Measurements from ENCODE around the gene SCN5A.

Gene SCN5A

GRCh38 chr3:38608961-38609360 is 40.5 kb downstream of the SCN5A start:
- Histone ChIP-seq H3K36me3 (ENCODE audit: insufficient read depth, low read length) (no peaks in the 10 kb centered on the region), H3K4me2 (ENCODE audit: low read length) (no peak overlapping the region), H3K27me3 (ENCODE audit: control insufficient read depth, insufficient read depth, low read length) (no peaks in the 10 kb centered on the region), H3K4me1 (ENCODE audit: control insufficient read depth, insufficient read depth, low read length) (no peaks in the 10 kb centered on the region), H3K9me3 (replicated peaks; ENCODE audit: low read length) (no peaks in the 10 kb centered on the region), H3K9ac (ENCODE audit: low read depth, low read length) (no peak overlapping the region), H3K4me3 (ENCODE audit: low read length) (no peak overlapping the region)

GRCh38 chr3:38608086-38608775 is 41.3 kb downstream of the SCN5A start:
- Histone ChIP-seq H3K9ac (ENCODE audit: low read depth, low read length) (no peak overlapping the region), H3K4me3 (ENCODE audit: low read length) (no peak overlapping the region), H3K4me2 (ENCODE audit: low read length) (no peak overlapping the region), H3K4me1 (ENCODE audit: control insufficient read depth, insufficient read depth, low read length) (no peaks in the 10 kb centered on the region), H3K27me3 (ENCODE audit: control insufficient read depth, insufficient read depth, low read length) (no peaks in the 10 kb centered on the region), H3K36me3 (ENCODE audit: insufficient read depth, low read length) (no peaks in the 10 kb centered on the region), H3K9me3 (replicated peaks; ENCODE audit: low read length) (no peaks in the 10 kb centered on the region)

- Histone ChIP-seq H3K4me2 (ENCODE audit: low read length) (no peak overlapping the region), H3K9me3 (replicated peaks; ENCODE audit: low read length) (no peaks in the 10 kb centered on the region), H3K36me3 (ENCODE audit: insufficient read depth, low read length) (no peaks in the 10 kb centered on the region), H3K4me1 (ENCODE audit: control insufficient read depth, insufficient read depth, low read length) (no peaks in the 10 kb centered on the region), H3K27me3 (ENCODE audit: control insufficient read depth, insufficient read depth, low read length) (no peaks in the 10 kb centered on the region), H3K9ac (ENCODE audit: low read depth, low read length) (no peak overlapping the region), H3K4me3 (ENCODE audit: low read length) (no peak overlapping the region)
Observed at GRCh38 chr3:38606561-38606960, 42.9 kb downstream of the SCN5A start.

GRCh38 chr3:38605981-38606380 is 43.5 kb downstream of the SCN5A start:
- no peaks in the 10 kb centered on the region for H3K9me3 ChIP-seq (replicated peaks; ENCODE audit: low read length)

GRCh38 chr3:38604246-38604645 is 45.2 kb downstream of the SCN5A start:
- no peak overlapping the region for H3K4me2 ChIP-seq (ENCODE audit: low read length)
- H3K4me1 ChIP-seq (ENCODE audit: control insufficient read depth, insufficient read depth, low read length) = no peaks in the 10 kb centered on the region

More at GRCh38 chr3:38605981-38606380, 43.5 kb downstream of the SCN5A start:
- H3K4me3 ChIP-seq (ENCODE audit: low read length) = no peak overlapping the region
- H3K4me2 ChIP-seq (ENCODE audit: low read length) = no peak overlapping the region
- no peaks in the 10 kb centered on the region for H3K4me1 ChIP-seq (ENCODE audit: control insufficient read depth, insufficient read depth, low read length)
- no peak overlapping the region for H3K9ac ChIP-seq (ENCODE audit: low read depth, low read length)
- H3K36me3 ChIP-seq (ENCODE audit: insufficient read depth, low read length) = no peaks in the 10 kb centered on the region
- H3K27me3 ChIP-seq (ENCODE audit: control insufficient read depth, insufficient read depth, low read length) = no peaks in the 10 kb centered on the region

GRCh38 chr3:38603731-38604131 is 45.8 kb downstream of the SCN5A start:
- no peak overlapping the region for H3K4me2 ChIP-seq (ENCODE audit: low read length)
- H3K9ac ChIP-seq (ENCODE audit: low read depth, low read length) = no peak overlapping the region
- no peaks in the 10 kb centered on the region for H3K27me3 ChIP-seq (ENCODE audit: control insufficient read depth, insufficient read depth, low read length)
- no peak overlapping the region for H3K4me3 ChIP-seq (ENCODE audit: low read length)
- H3K9me3 ChIP-seq (replicated peaks; ENCODE audit: low read length) = no peaks in the 10 kb centered on the region
- H3K36me3 ChIP-seq (ENCODE audit: insufficient read depth, low read length) = peaks cover 4% of the 10 kb centered on the region
- H3K4me1 ChIP-seq (ENCODE audit: control insufficient read depth, insufficient read depth, low read length) = no peaks in the 10 kb centered on the region

More at GRCh38 chr3:38604246-38604645, 45.2 kb downstream of the SCN5A start:
- H3K9me3 ChIP-seq (replicated peaks; ENCODE audit: low read length) = no peaks in the 10 kb centered on the region
- H3K36me3 ChIP-seq (ENCODE audit: insufficient read depth, low read length) = peaks cover 4% of the 10 kb centered on the region
- H3K4me3 ChIP-seq (ENCODE audit: low read length) = no peak overlapping the region
- H3K9ac ChIP-seq (ENCODE audit: low read depth, low read length) = no peak overlapping the region
- H3K27me3 ChIP-seq (ENCODE audit: control insufficient read depth, insufficient read depth, low read length) = no peaks in the 10 kb centered on the region

GRCh38 chr3:38602576-38603250 is 46.8 kb downstream of the SCN5A start:
- no peak overlapping the region for H3K4me2 ChIP-seq (ENCODE audit: low read length)
- no peaks in the 10 kb centered on the region for H3K9me3 ChIP-seq (replicated peaks; ENCODE audit: low read length)
- no peak overlapping the region for H3K9ac ChIP-seq (ENCODE audit: low read depth, low read length)
- H3K27me3 ChIP-seq (ENCODE audit: control insufficient read depth, insufficient read depth, low read length) = no peaks in the 10 kb centered on the region
- no peak overlapping the region for H3K4me3 ChIP-seq (ENCODE audit: low read length)
- H3K36me3 ChIP-seq (ENCODE audit: insufficient read depth, low read length) = peaks cover 4% of the 10 kb centered on the region
- no peaks in the 10 kb centered on the region for H3K4me1 ChIP-seq (ENCODE audit: control insufficient read depth, insufficient read depth, low read length)

GRCh38 chr3:38601956-38602550 is 47.4 kb downstream of the SCN5A start:
- H3K4me3 ChIP-seq (ENCODE audit: low read length) = no peak overlapping the region
- no peak overlapping the region for H3K9ac ChIP-seq (ENCODE audit: low read depth, low read length)
- no peaks in the 10 kb centered on the region for H3K9me3 ChIP-seq (replicated peaks; ENCODE audit: low read length)
- peaks cover 4% of the 10 kb centered on the region for H3K36me3 ChIP-seq (ENCODE audit: insufficient read depth, low read length)
- no peak overlapping the region for H3K4me2 ChIP-seq (ENCODE audit: low read length)
- H3K27me3 ChIP-seq (ENCODE audit: control insufficient read depth, insufficient read depth, low read length) = no peaks in the 10 kb centered on the region
- no peaks in the 10 kb centered on the region for H3K4me1 ChIP-seq (ENCODE audit: control insufficient read depth, insufficient read depth, low read length)

GRCh38 chr3:38600551-38600950 is 48.9 kb downstream of the SCN5A start:
- Histone ChIP-seq H3K9me3 (replicated peaks; ENCODE audit: low read length) (no peaks in the 10 kb centered on the region), H3K4me2 (ENCODE audit: low read length) (no peak overlapping the region), H3K36me3 (ENCODE audit: insufficient read depth, low read length) (peaks cover 4% of the 10 kb centered on the region), H3K27me3 (ENCODE audit: control insufficient read depth, insufficient read depth, low read length) (no peaks in the 10 kb centered on the region), H3K9ac (ENCODE audit: low read depth, low read length) (no peak overlapping the region), H3K4me3 (ENCODE audit: low read length) (no peak overlapping the region), H3K4me1 (ENCODE audit: control insufficient read depth, insufficient read depth, low read length) (no peaks in the 10 kb centered on the region)

GRCh38 chr3:38599886-38600285 is 49.6 kb downstream of the SCN5A start:
- Histone ChIP-seq H3K27me3 (ENCODE audit: control insufficient read depth, insufficient read depth, low read length) (no peaks in the 10 kb centered on the region), H3K4me3 (ENCODE audit: low read length) (no peak overlapping the region), H3K9ac (ENCODE audit: low read depth, low read length) (no peak overlapping the region), H3K36me3 (ENCODE audit: insufficient read depth, low read length) (peaks cover 4% of the 10 kb centered on the region), H3K9me3 (replicated peaks; ENCODE audit: low read length) (no peaks in the 10 kb centered on the region), H3K4me1 (ENCODE audit: control insufficient read depth, insufficient read depth, low read length) (no peaks in the 10 kb centered on the region), H3K4me2 (ENCODE audit: low read length) (no peak overlapping the region)

- no peak overlapping the region for H3K9ac ChIP-seq (ENCODE audit: low read depth, low read length)
- no peak overlapping the region for H3K4me3 ChIP-seq (ENCODE audit: low read length)
- H3K9me3 ChIP-seq (replicated peaks; ENCODE audit: low read length) = no peaks in the 10 kb centered on the region
- H3K36me3 ChIP-seq (ENCODE audit: insufficient read depth, low read length) = peaks cover 4% of the 10 kb centered on the region
- H3K27me3 ChIP-seq (ENCODE audit: control insufficient read depth, insufficient read depth, low read length) = no peaks in the 10 kb centered on the region
- no peak overlapping the region for H3K4me2 ChIP-seq (ENCODE audit: low read length)
- no peaks in the 10 kb centered on the region for H3K4me1 ChIP-seq (ENCODE audit: control insufficient read depth, insufficient read depth, low read length)
Observed at GRCh38 chr3:38598791-38599190, 50.7 kb downstream of the SCN5A start.

Measured in skeletal muscle satellite cell (primary cell).